HG02852 (cell line): Measurements from ENCODE around the gene SET.

ENCODE experiments used
- ATAC-seq: cut with Tn5 transposase; IDR thresholded peaks from one replicate; pipeline ENCODE4 v1.9.1; 2021; ENCODE audit warnings: mild to moderate bottlenecking, moderate library complexity; ENCODE audit not compliant: unreplicated experiment

SET gene

DNA sequence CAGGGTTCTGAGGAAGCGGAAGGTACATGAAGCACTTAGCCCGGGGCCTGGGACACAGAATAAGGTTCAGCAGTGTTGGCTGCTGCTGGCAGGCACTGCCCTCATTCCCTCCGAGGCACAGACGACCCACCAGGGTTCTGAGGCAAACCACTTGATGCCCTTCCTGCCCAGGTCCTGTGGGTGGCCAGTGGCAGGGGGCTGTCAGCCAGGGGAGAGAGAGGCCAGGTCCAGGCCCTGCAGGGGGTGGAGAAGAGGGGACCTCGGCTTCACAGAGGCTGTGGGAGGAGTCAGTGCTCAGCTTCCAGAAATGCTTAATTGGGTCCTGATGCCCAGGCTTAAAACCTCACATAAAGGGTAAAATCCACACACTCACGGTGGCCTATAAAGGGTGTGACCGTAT lies 39.3 kb downstream of the SET start:
- ATAC-seq: no peak

DNA sequence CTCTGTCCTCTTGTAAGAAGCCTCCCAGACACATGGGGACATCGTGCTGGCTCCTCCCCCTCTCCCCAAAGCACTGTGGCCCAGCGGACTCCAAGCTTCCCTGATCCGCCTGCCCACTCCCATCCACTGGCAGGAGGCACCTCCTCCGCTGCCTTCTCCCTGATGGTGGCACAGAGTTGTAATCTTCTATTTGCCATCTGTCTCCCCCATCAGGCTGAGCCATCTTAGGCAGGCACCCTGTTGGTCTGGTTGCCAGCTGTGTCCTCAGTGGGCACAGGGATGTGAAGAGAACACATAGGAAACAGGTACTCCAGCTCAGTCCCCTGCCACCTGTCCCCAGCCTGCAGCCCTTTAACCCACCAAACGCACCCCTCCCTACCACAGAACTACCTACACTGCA lies 40.3 kb downstream of the SET start:
- ATAC-seq: no peak

DNA sequence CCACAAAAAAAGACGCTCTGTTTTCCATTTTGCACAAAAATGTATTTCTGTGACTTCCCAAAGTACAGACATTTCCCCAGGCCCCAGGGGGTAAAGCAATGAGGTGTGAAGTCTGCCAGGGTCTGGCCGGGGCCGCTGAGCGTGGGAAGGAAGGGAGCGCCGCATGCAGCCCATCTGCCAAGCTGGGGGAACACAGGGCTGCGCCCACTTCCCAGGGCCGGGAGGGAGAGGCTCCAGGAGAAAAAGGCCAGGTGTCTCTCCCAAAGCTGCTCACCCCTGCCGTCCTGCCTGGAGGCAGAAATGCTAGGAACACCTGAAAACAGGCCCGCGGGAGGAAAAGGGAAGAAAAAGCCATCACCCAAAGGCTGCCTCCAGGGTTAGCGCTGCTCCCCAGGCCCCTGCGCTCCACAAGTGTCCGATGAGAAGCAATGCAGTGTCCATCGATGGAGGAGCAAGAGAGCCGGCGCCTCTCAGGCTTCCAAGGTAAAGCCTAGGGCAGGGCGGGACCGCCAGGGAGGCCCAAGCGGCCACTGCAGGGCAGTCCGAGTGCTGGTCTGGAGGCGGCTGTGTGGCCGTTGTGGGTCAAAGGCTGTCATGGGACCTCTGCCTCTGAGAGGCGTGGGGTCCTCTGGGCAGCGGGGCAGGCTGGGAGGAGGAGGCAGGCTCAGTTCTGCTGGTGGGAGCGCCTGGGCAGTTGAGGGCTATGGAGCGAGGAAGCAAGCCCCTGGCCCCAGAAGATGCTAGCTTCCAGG lies 40.9 kb downstream of the SET start:
- ATAC-seq: no peak

DNA sequence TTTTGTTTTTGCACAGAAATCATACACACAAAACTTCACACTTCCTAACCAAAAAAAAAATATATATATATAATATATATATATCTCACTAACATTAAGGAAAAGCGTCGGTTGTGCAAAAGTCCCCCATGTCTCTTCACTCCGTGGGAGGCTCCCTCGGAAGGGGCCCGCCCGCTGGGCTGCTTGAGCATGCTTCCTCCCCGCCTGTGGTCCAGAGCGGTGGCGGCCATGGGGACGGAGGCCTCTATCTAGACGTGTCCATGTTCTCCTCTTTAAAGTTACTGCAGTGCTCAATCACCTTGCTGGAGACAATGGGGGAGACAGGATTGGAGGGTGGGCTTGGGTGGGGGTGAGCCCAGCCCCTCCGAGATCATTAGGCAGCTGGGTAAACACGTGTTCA lies 42.1 kb downstream of the SET start:
- no peak for ATAC-seq

DNA sequence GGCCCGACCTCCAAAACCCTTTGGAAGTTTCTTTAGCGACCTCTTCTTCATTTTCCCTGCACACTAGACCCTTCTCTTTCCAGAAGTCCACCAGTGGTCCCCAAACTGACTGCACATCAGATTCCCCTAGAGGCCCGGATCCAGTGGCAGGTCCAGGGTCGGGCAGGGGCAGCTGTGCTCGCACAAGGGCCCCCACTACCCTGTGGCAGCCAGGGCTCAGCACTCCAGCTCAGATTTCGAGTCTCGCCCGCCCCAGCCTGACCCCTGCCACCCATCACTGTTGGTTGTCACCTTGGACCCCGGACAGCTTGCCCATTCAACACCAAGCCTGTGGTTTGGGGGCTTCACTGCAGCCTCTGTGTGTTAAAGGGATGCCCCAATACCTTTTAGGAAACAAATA lies 42.7 kb downstream of the SET start:
- no peak for ATAC-seq

DNA sequence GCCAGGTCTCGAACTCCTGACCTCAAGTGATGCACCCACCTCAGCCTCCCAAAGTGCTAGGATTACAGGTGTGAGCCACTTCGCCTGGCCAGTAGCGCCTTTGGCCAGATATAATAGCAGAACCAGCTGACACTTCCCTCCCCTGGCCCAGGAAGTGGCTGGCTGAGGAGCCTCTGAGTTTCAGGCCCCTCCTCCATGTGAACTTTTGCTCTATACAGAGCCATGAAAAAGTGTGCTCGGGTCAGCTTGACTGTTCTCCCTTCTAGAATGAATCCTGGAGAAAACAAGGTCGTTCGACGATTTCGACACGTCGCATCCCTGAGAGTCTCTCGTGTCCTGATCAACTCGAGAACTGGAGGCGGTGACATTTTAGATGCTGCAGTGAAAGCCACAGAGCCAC lies 43.6 kb downstream of the SET start:
- ATAC-seq: no peak

DNA sequence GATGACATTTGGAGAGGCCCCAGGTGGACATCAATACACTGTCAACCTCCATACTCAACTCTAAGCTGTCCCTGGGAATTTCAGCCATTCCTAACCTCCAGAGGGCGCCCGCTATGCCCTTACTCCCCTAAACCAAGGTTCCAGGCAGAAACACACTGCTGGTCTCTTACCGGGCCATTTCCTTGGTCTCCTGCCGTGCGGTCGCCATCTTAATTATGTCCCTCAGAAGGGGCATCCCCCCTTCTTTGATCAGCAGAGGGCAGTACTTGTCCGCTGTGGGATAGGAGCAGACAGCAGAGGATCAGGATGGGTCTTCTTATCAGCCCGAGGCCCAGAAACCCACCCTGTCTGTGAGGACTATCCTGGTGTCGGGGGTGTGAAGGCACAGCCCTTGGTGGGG lies 44.2 kb downstream of the SET start:
- ATAC-seq: no peak

DNA sequence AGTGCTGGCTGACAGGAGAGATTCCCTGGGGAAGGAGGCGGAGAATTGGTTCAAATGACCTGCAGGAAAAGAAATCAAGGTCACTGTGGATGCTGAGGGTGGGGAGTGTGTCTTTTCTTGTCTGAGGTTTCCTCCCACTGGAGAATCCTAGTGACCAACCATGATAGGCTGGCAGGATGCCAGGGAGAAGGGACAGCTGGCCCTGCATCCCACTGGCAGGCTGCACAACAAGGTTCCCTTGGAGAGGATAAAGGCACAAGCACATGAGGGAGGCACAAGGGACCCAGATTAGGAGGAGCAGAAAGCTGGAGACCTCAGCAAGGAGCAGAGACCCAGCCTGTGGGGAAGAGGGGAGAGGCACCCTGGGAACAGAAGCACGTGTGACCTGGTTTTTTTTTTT lies 46.4 kb downstream of the SET start:
- ATAC-seq: no peak

- ATAC-seq: no peak
These were observed 53.4 kb downstream of the SET start for GRCh38 chr9:128742401-128742800.

- no peak for ATAC-seq
These were observed 54.4 kb downstream of the SET start for GRCh38 chr9:128743421-128743820.
